Neural progenitor cell (in vitro differentiated cells): ENCODE results near the gene DPH5.

Experiments used
- EZH2 ChIP-seq: fragments of 200-600 bp; sonication (generic); IDR thresholded peaks from 2 replicates; pipeline ENCODE4 v1.6.1; 2017; ENCODE audit warnings: antibody characterized with exemption, mild to moderate bottlenecking, moderate library complexity
- EZH2phosphoT487 ChIP-seq: fragments of 200-600 bp; sonication (generic); IDR thresholded peaks from 2 replicates; pipeline ENCODE4 v1.6.1; 2017; ENCODE audit warnings: antibody characterized with exemption
- TF ChIP-seq, protein P1 (sequence below): fragments of 200-600 bp; sonication (generic); IDR thresholded peaks from 2 replicates; pipeline ENCODE4 v1.5.1; 2017; ENCODE audit warnings: antibody characterized with exemption, mild to moderate bottlenecking

DNA sequence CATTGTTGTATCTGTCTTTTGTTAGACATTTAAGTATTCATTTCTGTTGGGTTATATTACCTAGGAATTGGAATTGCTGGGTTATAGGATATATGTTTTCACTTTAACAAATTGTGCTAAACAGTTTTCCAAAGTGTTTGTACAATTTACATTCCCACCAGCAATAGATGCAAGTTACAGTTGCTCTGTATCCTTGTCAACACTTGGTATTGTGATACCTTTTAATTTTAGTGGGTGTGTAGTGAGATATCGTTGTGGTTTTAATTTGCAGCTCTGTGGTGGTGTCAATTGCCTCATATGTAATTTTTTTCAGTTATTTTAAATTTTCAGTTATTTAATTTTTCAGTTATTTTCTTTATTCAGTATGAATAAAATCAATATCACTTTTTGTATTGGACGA, 7.4 kb upstream of the DPH5 start:
- TF ChIP-seq, protein P1, sequence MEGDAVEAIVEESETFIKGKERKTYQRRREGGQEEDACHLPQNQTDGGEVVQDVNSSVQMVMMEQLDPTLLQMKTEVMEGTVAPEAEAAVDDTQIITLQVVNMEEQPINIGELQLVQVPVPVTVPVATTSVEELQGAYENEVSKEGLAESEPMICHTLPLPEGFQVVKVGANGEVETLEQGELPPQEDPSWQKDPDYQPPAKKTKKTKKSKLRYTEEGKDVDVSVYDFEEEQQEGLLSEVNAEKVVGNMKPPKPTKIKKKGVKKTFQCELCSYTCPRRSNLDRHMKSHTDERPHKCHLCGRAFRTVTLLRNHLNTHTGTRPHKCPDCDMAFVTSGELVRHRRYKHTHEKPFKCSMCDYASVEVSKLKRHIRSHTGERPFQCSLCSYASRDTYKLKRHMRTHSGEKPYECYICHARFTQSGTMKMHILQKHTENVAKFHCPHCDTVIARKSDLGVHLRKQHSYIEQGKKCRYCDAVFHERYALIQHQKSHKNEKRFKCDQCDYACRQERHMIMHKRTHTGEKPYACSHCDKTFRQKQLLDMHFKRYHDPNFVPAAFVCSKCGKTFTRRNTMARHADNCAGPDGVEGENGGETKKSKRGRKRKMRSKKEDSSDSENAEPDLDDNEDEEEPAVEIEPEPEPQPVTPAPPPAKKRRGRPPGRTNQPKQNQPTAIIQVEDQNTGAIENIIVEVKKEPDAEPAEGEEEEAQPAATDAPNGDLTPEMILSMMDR: no peak
- TF ChIP-seq EZH2: no peak
- TF ChIP-seq EZH2phosphoT487: no peak
